Fibroblast of lung (primary cell): Measurements from ENCODE around the gene GRIK1. TPM values are rescaled to one million over a fixed set of nuclear protein-coding genes. Genes with fewer than 3 reads are reported as not detected.

Experiments used
- DNase-seq, 2 donors: peaks; one replicate each; pipeline versions ENCODE4 v3.0.0 to v3.0.0-alpha.2; 2010; ENCODE audit warnings: low read depth in 2 of 2
- H2AFZ ChIP-seq: 2 replicates; pipeline ENCODE4 v1.5.1; 2012; ENCODE audit warnings: low read length, control low read depth, inconsistent platforms
- H3K27ac ChIP-seq: 2 replicates; pipeline ENCODE4 v1.5.1; 2011; ENCODE audit warnings: low read length, control low read depth; ENCODE audit not compliant: insufficient read depth
- H3K27me3 ChIP-seq: 2 replicates; pipeline ENCODE4 v1.5.1; 2011; ENCODE audit warnings: mild to moderate bottlenecking, low read length; ENCODE audit not compliant: control insufficient read depth, insufficient read depth
- H3K36me3 ChIP-seq: 2 replicates; pipeline ENCODE4 v1.5.1; 2011; ENCODE audit warnings: low read length; ENCODE audit not compliant: control insufficient read depth, insufficient read depth
- H3K4me1 ChIP-seq: 2 replicates; pipeline ENCODE4 v1.5.1; 2011; ENCODE audit warnings: low read length; ENCODE audit not compliant: control insufficient read depth, insufficient read depth; ENCODE audit errors: extremely low read depth
- H3K4me2 ChIP-seq: 2 replicates; pipeline ENCODE4 v1.5.1; 2011; ENCODE audit warnings: low read length, control low read depth; ENCODE audit not compliant: insufficient read depth; ENCODE audit errors: extremely low read depth
- H3K4me3 ChIP-seq, 4 experiments: fragments of 200-600 bp in 1 of 4; sonication (generic) in 1 of 4; replicated peaks in 1 of 4; 2 replicates each; pipeline ENCODE4 v1.5.1; 2011 to 2016; ENCODE audit warnings: low read length in 4 of 4, low read depth in 3 of 4, mild to moderate bottlenecking in 3 of 4, control low read depth in 2 of 4, inconsistent platforms in 1 of 4, mixed read lengths in 1 of 4; ENCODE audit not compliant: insufficient read depth in 1 of 4; ENCODE audit errors: control extremely low read depth in 1 of 4
- H3K79me2 ChIP-seq: 2 replicates; pipeline ENCODE4 v1.5.1; 2012; ENCODE audit warnings: mild to moderate bottlenecking, low read length, inconsistent platforms; ENCODE audit not compliant: control insufficient read depth, insufficient read depth
- H3K9ac ChIP-seq: 2 replicates; pipeline ENCODE4 v1.5.1; 2011; ENCODE audit warnings: mild to moderate bottlenecking, low read length, control low read depth; ENCODE audit not compliant: insufficient read depth
- H3K9me3 ChIP-seq: 2 replicates; pipeline ENCODE4 v1.5.1; 2012; ENCODE audit warnings: low read depth, low read length; ENCODE audit not compliant: control insufficient read depth, insufficient read depth
- H4K20me1 ChIP-seq: 2 replicates; pipeline ENCODE4 v1.5.1; 2011; ENCODE audit warnings: low read length; ENCODE audit not compliant: control insufficient read depth, insufficient read depth; ENCODE audit errors: extremely low read depth
- CTCF ChIP-seq, 2 donors: IDR thresholded peaks in 1 of 2; conservative IDR thresholded peaks in 1 of 2; 1 replicate in 1 of 2; 2 replicates in 1 of 2; pipeline ENCODE4 v1.5.1; 2011 to 2012; ENCODE audit warnings: low read length in 2 of 2, control low read depth in 1 of 2, inconsistent platforms in 1 of 2, low read depth in 1 of 2, mild to moderate bottlenecking in 1 of 2
- EZH2 ChIP-seq: IDR thresholded peaks from 2 replicates; pipeline ENCODE4 v1.5.1; 2012; ENCODE audit warnings: low read length, control low read depth, mild to moderate bottlenecking; ENCODE audit errors: missing control alignments
- polyA plus RNA-seq, 2 donors: library from polyadenylated mRNA; depleted of rRNA in 1 of 2; stranded (reverse) in 1 of 2; unstranded in 1 of 2; fragments of >200 nt; gene quantifications; 2 replicates each; pipeline ENCODE4 v1.2.1, GENCODE V29; 2011 to 2012; ENCODE audit warnings: missing spikeins in 1 of 2
- total RNA-seq: library from RNA; depleted of rRNA; stranded (reverse); fragments of >200 nt; gene quantifications from 2 replicates; pipeline ENCODE4 v1.2.1, GENCODE V29; 2014

GRIK1 gene
- total and polyA plus RNA-seq, 2 donors (not counting 1 experiment from before 2014, with no cell fraction given), result not detected

DNA sequence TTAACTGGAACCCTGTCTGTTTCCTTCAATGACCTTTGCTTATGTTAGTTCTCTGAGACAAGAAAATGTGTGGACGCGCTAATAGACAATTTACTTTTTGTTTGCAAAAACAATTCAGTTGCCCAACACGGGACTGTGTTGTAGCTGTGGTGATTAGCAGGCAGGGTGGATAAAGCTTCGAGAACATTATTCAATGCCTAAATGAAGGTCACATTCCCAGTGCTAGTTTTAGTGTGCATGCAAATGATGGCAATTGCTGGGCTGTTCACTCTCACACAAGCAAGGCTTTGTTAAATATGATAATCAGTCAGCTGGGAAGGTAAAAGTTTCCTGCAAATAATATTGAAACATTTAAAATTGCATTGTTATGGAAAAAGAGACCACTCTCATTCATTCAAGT is 452.6 kb downstream of the GRIK1 start:
- no peak overlapping the region for H3K27ac ChIP-seq
- TF ChIP-seq CTCF (conservative IDR thresholded peaks at IDR 0.05 in 1 of 2, IDR thresholded peaks at IDR 0.05 in 1 of 2; ENCODE audit: low read depth in 1 of 2, low read length in 2 of 2) (no peak), EZH2 (no peak)
- H3K9me3 ChIP-seq, result no peaks in the 10 kb centered on the region
- no peaks in the 10 kb centered on the region for H3K79me2 ChIP-seq
- no peaks in the 10 kb centered on the region for H3K4me1 ChIP-seq
- DNase-seq, result no peak
- H3K27me3 ChIP-seq, result no peaks in the 10 kb centered on the region
- H3K9ac ChIP-seq, result no peak overlapping the region
- H3K36me3 ChIP-seq, result no peaks in the 10 kb centered on the region
- no peaks in the 10 kb centered on the region for H4K20me1 ChIP-seq
- H3K4me3 ChIP-seq, result no peak overlapping the region
- no peak overlapping the region for H3K4me2 ChIP-seq
- no peak overlapping the region for H2AFZ ChIP-seq

Other genes with a start within 250 kb of the GRIK1 start
- gene CLDN17, start 226.8 kb upstream of the GRIK1 start, total RNA-seq, result not detected in 2 replicates
- not detected in 2 replicates for gene CLDN17, start 226.8 kb upstream of the GRIK1 start, polyA plus RNA-seq